HL-60 (cell line): ENCODE results near the gene HACD2.

Experiments
- CTCF ChIP-seq: IDR thresholded peaks from one replicate; pipeline ENCODE4 v1.5.1; 2011; ENCODE audit warnings: low read length, control low read depth, inconsistent platforms; ENCODE audit not compliant: insufficient read depth
- POLR2AphosphoS5 ChIP-seq: IDR thresholded peaks from 2 replicates; pipeline ENCODE4 v1.6.1; 2012; ENCODE audit warnings: low read depth
- REST ChIP-seq: IDR thresholded peaks from 2 replicates; pipeline ENCODE4 v1.6.1; 2012; ENCODE audit warnings: low read depth; ENCODE audit not compliant: insufficient replicate concordance

GRCh38 chr3:123505820-123506219, 79.0 kb downstream of the HACD2 start:
- TF ChIP-seq CTCF (no peak), REST (no peak), POLR2AphosphoS5 (no peak)
